ENCODE measurements around the gene RPS23. TPM values are rescaled to one million over a fixed set of nuclear protein-coding genes. Genes with fewer than 3 reads are reported as not detected.

RPS23 gene
- total RNA-seq, 1 donor from 2014 or later, result 1,262 TPM

DNA sequence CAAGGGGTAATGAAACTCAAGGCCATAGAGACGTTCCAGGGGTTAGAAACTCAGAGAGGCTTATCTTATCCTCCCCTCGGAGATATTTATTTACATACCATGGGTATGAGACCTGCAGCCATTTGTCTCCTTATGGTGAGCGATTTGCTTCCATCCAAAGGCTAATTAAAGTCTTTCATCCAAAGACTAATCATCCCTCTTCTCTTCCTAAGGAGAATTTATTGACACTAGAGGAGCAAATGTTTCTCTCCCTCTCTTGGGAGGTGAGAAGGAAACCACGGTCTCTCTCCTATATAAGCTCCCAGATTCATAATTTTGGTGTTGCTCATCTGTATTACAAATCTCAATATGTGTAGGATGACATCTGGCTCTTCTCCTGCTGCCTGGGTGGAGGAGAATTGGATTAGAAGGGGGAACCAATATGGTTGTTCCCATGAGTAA is 31.0 kb upstream of the RPS23 start:
- no peaks in the 10 kb centered on the region for H3K27me3 Mint-ChIP-seq (ENCODE audit: low read depth)
- no peak overlapping the region for H3K27ac Mint-ChIP-seq (ENCODE audit: unreplicated experiment)
- peaks cover 7% of the 10 kb centered on the region for H3K9me3 Mint-ChIP-seq (ENCODE audit: low read depth)
- DNase-seq (ENCODE audit: low spot score), result no peak
- H3K36me3 Mint-ChIP-seq (ENCODE audit: low read depth), result peaks cover 4% of the 10 kb centered on the region
- H3K4me1 Mint-ChIP-seq (ENCODE audit: low read depth), result peaks cover 18% of the 10 kb centered on the region
- TF ChIP-seq, protein P1, sequence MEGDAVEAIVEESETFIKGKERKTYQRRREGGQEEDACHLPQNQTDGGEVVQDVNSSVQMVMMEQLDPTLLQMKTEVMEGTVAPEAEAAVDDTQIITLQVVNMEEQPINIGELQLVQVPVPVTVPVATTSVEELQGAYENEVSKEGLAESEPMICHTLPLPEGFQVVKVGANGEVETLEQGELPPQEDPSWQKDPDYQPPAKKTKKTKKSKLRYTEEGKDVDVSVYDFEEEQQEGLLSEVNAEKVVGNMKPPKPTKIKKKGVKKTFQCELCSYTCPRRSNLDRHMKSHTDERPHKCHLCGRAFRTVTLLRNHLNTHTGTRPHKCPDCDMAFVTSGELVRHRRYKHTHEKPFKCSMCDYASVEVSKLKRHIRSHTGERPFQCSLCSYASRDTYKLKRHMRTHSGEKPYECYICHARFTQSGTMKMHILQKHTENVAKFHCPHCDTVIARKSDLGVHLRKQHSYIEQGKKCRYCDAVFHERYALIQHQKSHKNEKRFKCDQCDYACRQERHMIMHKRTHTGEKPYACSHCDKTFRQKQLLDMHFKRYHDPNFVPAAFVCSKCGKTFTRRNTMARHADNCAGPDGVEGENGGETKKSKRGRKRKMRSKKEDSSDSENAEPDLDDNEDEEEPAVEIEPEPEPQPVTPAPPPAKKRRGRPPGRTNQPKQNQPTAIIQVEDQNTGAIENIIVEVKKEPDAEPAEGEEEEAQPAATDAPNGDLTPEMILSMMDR (IDR thresholded peaks at IDR 0.05), result no peak
- no peak overlapping the region for H3K4me3 Mint-ChIP-seq (ENCODE audit: unreplicated experiment)

DNA sequence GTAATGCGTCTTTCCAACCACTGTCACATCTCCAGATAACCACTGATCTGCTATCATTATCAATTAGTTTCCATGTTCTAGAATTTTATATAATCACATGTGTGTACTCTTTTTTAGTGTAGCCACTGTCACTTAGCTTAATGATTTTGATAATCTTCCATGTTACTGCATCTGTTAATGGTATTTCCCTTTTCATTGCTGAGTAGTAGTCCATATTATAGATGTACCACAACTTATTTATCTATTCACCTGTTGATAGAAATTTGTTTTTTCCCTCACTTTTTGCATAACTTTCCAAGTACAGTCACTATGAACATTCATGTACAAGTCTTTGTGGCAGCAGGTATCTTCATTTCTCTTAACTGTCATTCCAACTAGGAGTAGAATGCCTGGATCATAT is 30.3 kb upstream of the RPS23 start:
- Mint-ChIP-seq H3K27me3 (ENCODE audit: low read depth) (no peaks in the 10 kb centered on the region), H3K36me3 (ENCODE audit: low read depth) (peaks cover 4% of the 10 kb centered on the region), H3K27ac (ENCODE audit: unreplicated experiment) (no peak overlapping the region), H3K4me1 (ENCODE audit: low read depth) (peaks cover 12% of the 10 kb centered on the region), H3K4me3 (ENCODE audit: unreplicated experiment) (no peak overlapping the region), H3K9me3 (ENCODE audit: low read depth) (peaks cover 7% of the 10 kb centered on the region)
- TF ChIP-seq, protein P1 (IDR thresholded peaks at IDR 0.05), result no peak
- DNase-seq (ENCODE audit: low spot score), result no peak

DNA sequence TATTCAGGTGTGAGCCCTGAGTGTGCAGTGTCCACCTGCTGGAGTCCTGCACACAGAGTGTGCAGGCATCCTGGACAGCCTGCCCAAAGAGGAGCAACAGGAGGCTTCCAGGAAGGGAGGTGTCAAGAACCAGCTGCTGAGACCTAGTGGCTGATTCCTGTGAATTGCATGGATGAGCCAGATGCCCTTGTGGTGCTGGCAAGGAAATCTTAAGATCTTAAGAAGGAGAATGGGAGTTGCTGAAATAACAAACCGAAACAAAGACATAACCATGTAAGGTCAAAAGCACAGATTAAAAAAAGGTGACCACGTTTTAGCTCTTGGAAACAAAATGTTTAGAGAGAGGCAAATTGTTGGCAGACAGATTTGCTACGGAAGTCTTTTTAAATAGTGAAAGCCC is 29.3 kb upstream of the RPS23 start:
- H3K4me3 Mint-ChIP-seq (ENCODE audit: unreplicated experiment), result no peak overlapping the region
- H3K27me3 Mint-ChIP-seq (ENCODE audit: low read depth), result no peaks in the 10 kb centered on the region
- no peak overlapping the region for H3K27ac Mint-ChIP-seq (ENCODE audit: unreplicated experiment)
- H3K36me3 Mint-ChIP-seq (ENCODE audit: low read depth), result peaks cover 4% of the 10 kb centered on the region
- peaks cover 7% of the 10 kb centered on the region for H3K9me3 Mint-ChIP-seq (ENCODE audit: low read depth)
- DNase-seq (ENCODE audit: low spot score), result no peak
- peaks cover 2% of the 10 kb centered on the region for H3K4me1 Mint-ChIP-seq (ENCODE audit: low read depth)
- TF ChIP-seq, protein P1 (IDR thresholded peaks at IDR 0.05), result no peak

DNA sequence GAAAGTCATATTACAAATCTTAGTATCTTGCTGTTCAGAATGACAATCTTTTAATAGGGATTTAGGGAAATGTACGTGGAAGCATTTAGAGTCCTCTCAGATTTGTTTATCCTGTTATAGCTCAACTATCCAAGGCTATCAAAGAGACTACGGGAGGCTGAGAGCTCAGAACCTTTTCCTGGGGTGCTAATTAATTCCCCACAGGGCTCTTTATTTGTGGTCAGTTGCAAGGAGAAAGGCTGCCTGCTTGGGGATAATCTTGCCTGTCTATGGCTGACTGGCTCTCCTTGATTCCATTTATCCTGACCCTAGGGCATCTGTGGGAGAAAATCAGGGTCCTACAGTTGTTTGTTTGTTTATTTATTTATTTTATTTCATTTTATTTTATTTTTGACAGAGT is 28.0 kb upstream of the RPS23 start:
- Mint-ChIP-seq H3K36me3 (ENCODE audit: low read depth) (peaks cover 4% of the 10 kb centered on the region), H3K27ac (ENCODE audit: unreplicated experiment) (no peak overlapping the region), H3K4me1 (ENCODE audit: low read depth) (no peaks in the 10 kb centered on the region), H3K27me3 (ENCODE audit: low read depth) (no peaks in the 10 kb centered on the region), H3K9me3 (ENCODE audit: low read depth) (peaks cover 7% of the 10 kb centered on the region), H3K4me3 (ENCODE audit: unreplicated experiment) (no peak overlapping the region)
- TF ChIP-seq, protein P1 (IDR thresholded peaks at IDR 0.05), result no peak
- DNase-seq (ENCODE audit: low spot score), result no peak

DNA sequence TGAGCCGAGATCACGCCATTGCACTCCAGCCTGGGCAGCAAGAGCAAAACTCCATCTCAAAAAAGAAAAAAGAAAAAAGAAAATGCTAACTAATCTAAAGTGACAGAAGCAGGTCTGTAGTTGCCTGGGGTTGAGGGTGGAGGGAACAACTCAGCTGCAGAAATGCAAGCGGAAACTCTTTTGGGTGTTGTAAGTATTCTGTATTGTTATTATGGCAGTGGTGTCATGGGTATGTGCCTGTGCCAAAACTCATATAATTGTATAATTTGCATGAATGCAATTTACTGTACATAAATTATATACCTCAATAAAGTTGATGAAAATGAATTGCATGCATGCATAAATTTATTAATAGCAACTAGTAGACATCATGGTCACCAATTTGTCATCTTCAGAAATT is 23.0 kb upstream of the RPS23 start:
- TF ChIP-seq, protein P1 (IDR thresholded peaks at IDR 0.05), result no peak
- no peak overlapping the region for H3K4me3 Mint-ChIP-seq (ENCODE audit: unreplicated experiment)
- H3K9me3 Mint-ChIP-seq (ENCODE audit: low read depth), result peaks cover 3% of the 10 kb centered on the region
- H3K27ac Mint-ChIP-seq (ENCODE audit: unreplicated experiment), result no peak overlapping the region
- no peak for DNase-seq (ENCODE audit: low spot score)
- peaks cover 2% of the 10 kb centered on the region for H3K36me3 Mint-ChIP-seq (ENCODE audit: low read depth)
- H3K27me3 Mint-ChIP-seq (ENCODE audit: low read depth), result no peaks in the 10 kb centered on the region
- H3K4me1 Mint-ChIP-seq (ENCODE audit: low read depth), result no peaks in the 10 kb centered on the region
